ENCODE results near the gene CLTCL1. TPM values are rescaled to one million over a fixed set of nuclear protein-coding genes. Genes with fewer than 3 reads are reported as not detected.
"Not testable (repeated sequence)": the region's sequence is repeated elsewhere in the genome, so short reads cannot be mapped to it uniquely, and the experiment has no call there.

The CLTCL1 gene
- total RNA-seq, 1 donor from 2014 or later = 13.5 TPM

DNA sequence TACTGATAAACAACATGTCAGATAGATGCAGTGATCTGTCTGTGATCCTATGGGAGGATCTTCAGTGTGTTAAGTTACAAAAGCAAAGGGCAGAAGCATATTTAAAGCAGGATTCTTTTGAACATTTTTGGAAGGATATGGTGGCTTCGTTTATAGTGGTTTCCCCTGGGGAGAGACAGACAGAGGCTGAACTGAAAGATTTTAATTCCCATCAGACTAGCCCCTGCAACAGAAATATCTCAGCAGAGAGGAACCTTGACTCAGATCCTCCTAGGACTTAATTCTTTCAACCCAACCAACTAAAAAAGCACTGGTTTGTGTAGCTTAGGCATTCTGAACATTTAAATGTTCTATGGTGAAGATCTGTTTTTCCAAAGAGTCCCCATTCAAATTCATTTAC lies 5.7 kb downstream of the CLTCL1 start:
- Mint-ChIP-seq H3K4me3 (ENCODE audit: unreplicated experiment) (no peak overlapping the region), H3K27ac (ENCODE audit: unreplicated experiment) (no peak overlapping the region), H3K9me3 (ENCODE audit: unreplicated experiment) (no peaks in the 10 kb centered on the region), H3K27me3 (ENCODE audit: unreplicated experiment) (peaks cover 4% of the 10 kb centered on the region), H3K36me3 (ENCODE audit: low read depth, unreplicated experiment) (no peaks in the 10 kb centered on the region), H3K4me1 (ENCODE audit: unreplicated experiment) (peaks cover 27% of the 10 kb centered on the region)
- TF ChIP-seq, protein P1, sequence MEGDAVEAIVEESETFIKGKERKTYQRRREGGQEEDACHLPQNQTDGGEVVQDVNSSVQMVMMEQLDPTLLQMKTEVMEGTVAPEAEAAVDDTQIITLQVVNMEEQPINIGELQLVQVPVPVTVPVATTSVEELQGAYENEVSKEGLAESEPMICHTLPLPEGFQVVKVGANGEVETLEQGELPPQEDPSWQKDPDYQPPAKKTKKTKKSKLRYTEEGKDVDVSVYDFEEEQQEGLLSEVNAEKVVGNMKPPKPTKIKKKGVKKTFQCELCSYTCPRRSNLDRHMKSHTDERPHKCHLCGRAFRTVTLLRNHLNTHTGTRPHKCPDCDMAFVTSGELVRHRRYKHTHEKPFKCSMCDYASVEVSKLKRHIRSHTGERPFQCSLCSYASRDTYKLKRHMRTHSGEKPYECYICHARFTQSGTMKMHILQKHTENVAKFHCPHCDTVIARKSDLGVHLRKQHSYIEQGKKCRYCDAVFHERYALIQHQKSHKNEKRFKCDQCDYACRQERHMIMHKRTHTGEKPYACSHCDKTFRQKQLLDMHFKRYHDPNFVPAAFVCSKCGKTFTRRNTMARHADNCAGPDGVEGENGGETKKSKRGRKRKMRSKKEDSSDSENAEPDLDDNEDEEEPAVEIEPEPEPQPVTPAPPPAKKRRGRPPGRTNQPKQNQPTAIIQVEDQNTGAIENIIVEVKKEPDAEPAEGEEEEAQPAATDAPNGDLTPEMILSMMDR (IDR thresholded peaks at IDR 0.05; ENCODE audit: unreplicated experiment) = no peak
- DNase-seq (ENCODE audit: low spot score) = no peak

DNA sequence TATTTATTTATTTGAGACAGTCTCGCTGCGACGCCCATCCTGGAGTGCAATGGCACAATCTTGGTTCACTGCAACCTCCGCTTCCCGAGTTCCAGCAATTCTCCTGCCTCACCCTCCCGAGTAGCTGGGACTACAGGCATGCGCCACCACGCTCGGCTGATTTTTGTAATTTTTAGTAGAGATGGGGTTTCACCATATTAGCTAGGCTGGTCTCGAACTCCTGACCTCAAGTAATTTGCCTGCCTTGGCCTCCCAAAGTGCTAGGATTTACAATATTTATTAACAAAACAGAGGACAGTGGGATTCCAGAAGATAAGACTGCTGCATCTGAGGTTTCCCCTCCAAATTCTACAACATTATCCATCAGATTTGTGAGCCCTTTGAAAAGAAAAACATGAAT lies 12.4 kb downstream of the CLTCL1 start:
- H3K4me3 Mint-ChIP-seq (ENCODE audit: unreplicated experiment); H3K9me3 Mint-ChIP-seq (ENCODE audit: unreplicated experiment); H3K36me3 Mint-ChIP-seq (ENCODE audit: low read depth, unreplicated experiment); H3K27me3 Mint-ChIP-seq (ENCODE audit: unreplicated experiment); H3K27ac Mint-ChIP-seq (ENCODE audit: unreplicated experiment); DNase-seq (ENCODE audit: low spot score); H3K4me1 Mint-ChIP-seq (ENCODE audit: unreplicated experiment): not testable (repeated sequence)

DNA sequence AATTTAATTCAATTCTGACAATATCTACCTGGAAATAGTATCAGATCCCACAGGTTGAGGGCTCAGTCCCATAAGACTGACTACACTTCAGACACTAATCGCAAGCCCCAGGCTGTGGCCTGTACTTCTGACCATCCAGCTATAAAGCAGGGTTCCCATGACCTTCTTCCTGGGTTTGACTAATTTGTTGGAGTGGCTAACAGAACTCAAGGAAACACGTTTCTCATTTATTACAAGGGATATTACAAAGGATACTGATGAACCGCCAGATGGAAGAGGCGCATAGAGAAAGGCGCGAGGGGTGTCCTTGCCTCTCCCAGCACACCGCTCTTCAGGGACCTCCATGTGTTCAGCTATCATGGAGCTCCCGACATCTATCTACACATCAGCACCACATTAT lies 13.7 kb downstream of the CLTCL1 start:
- Mint-ChIP-seq H3K36me3 (ENCODE audit: low read depth, unreplicated experiment) (no peaks in the 10 kb centered on the region), H3K4me3 (ENCODE audit: unreplicated experiment) (no peak overlapping the region), H3K9me3 (ENCODE audit: unreplicated experiment) (no peaks in the 10 kb centered on the region), H3K27ac (ENCODE audit: unreplicated experiment) (no peak overlapping the region), H3K27me3 (ENCODE audit: unreplicated experiment) (peaks cover 1% of the 10 kb centered on the region), H3K4me1 (ENCODE audit: unreplicated experiment) (no peaks in the 10 kb centered on the region)
- DNase-seq (ENCODE audit: low spot score) = no peak
- TF ChIP-seq, protein P1 (IDR thresholded peaks at IDR 0.05; ENCODE audit: unreplicated experiment) = no peak

DNA sequence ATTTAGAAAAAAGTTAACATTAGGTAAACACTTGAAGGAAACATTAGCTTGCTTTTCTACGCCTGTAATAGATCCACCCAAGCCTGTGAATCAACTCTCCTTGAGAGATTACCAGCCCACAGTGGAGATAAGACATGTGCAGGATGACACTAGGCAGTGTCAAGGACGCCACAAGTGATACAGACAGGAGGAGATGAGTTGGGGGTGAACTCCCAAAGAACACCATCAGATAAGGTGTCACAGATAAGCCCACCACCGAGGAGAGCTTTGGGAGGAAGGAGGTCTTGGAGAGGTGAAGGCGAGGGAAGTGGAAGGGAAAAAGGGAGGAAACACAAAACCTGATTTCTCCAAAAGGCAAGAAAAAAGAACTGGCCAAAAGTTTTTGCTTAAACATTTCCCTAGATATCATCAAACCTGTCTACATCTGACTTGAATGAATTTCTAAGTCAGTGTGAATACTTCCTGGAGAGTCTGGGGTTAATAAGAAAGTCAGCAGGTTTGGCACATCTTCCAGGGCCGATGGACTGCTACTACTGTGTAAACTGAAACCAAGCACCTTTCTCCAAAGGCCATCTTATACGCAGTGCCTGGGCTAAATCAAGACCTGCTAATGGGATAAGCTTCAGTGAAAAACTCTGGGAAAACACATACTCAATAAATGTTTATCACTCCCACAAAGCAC lies 15.5 kb downstream of the CLTCL1 start:
- TF ChIP-seq, protein P1 (IDR thresholded peaks at IDR 0.05; ENCODE audit: unreplicated experiment) = no peak
- Mint-ChIP-seq H3K4me3 (ENCODE audit: unreplicated experiment) (no peak overlapping the region), H3K36me3 (ENCODE audit: low read depth, unreplicated experiment) (no peaks in the 10 kb centered on the region), H3K9me3 (ENCODE audit: unreplicated experiment) (no peaks in the 10 kb centered on the region), H3K4me1 (ENCODE audit: unreplicated experiment) (no peaks in the 10 kb centered on the region), H3K27ac (ENCODE audit: unreplicated experiment) (no peak overlapping the region), H3K27me3 (ENCODE audit: unreplicated experiment) (peaks cover 1% of the 10 kb centered on the region)
- no peak for DNase-seq (ENCODE audit: low spot score)

DNA sequence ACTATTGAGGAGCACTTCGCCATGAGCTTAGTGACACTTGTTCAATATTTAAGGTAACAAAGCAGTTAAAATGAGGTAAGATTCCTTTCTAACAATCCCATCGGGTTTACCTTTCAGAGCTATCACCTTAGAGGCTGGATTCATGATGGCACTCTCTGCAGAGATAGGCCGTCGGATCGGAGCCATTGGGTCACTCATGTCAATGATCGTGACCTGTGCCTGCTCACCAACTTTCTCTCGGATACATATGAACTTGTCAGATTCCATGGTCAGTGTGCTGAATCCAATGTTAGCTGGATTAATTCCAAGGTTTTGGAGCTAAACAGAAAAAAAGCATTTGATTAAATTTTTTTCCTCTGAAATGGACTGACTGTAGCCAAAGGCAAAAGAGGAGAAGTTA lies 16.0 kb downstream of the CLTCL1 start:
- Mint-ChIP-seq H3K4me3 (ENCODE audit: unreplicated experiment) (no peak overlapping the region), H3K4me1 (ENCODE audit: unreplicated experiment) (no peaks in the 10 kb centered on the region), H3K9me3 (ENCODE audit: unreplicated experiment) (no peaks in the 10 kb centered on the region), H3K27me3 (ENCODE audit: unreplicated experiment) (peaks cover 1% of the 10 kb centered on the region), H3K36me3 (ENCODE audit: low read depth, unreplicated experiment) (no peaks in the 10 kb centered on the region), H3K27ac (ENCODE audit: unreplicated experiment) (no peak overlapping the region)
- DNase-seq (ENCODE audit: low spot score) = no peak
- TF ChIP-seq, protein P1 (IDR thresholded peaks at IDR 0.05; ENCODE audit: unreplicated experiment) = no peak

All from endothelial cell (in vitro differentiated cells).